ENCODE data around the gene RXRA. TPM values are rescaled to one million over a fixed set of nuclear protein-coding genes. Genes with fewer than 3 reads are reported as not detected.

Gene RXRA
- total RNA-seq, 1 experiment from 2014 or later: 17.2 TPM

- no peak for DNase-seq (ENCODE audit: low spot score)
Measured at GRCh38 chr9:134451700-134452458, 125.6 kb downstream of the RXRA start.

GRCh38 chr9:134452728-134453127, 126.5 kb downstream of the RXRA start:
- no peak for DNase-seq (ENCODE audit: low spot score)

DNA sequence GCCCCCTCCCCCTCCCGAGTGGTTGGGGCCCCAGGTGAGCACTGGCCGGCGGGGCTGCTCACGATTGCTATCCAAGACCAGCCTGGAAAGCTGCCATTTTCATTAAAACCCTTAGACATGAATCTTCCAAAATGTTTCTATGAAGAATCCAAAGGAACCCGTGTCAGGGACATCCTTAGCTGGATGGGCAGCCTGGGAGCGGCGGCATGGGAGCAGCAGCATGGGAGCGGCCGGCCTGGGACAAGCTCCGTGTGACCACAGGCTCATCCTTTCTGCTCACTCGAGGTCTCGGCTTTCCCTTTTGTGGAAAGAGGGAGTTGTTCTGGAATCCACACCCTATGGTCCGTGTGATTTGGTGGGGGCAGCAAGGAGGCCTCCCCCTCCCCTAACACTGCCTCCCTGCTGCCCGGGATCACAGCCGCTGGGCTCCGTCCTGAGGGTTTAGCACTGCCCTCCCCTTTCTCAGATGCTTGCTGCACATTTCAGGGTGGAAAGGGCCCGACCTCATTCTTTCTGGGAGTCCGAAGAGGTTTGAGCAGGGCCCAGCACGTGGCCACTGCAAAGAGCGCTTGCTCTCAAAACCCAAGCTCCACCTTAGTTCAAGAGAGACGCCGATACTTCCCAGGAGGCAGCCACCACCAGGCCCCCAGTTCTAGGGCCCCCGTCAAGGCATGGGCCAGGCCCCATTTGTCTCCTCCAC, 127.7 kb downstream of the RXRA start:
- DNase-seq (ENCODE audit: low spot score): no peak

DNA sequence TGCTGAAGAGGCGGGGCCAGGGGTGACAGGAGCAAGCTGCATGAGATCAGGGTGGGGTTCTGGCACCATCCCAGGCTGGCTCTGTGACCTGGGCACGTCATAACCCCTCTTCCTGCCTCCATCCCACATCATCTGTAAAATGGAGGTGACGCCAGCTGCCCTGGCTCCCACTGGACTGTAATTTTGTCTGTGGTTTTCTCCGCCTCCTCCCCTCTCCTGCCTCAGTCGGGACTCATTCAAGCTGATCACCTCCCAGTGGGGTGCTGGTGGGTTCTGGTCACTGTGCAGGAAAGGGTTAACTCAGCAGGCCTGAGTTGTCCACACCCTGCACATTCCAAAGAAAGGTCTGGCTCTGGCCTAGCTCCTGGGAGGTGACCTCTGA, 128.2 kb downstream of the RXRA start:
- DNase-seq (ENCODE audit: low spot score): peak; percentile 83

DNA sequence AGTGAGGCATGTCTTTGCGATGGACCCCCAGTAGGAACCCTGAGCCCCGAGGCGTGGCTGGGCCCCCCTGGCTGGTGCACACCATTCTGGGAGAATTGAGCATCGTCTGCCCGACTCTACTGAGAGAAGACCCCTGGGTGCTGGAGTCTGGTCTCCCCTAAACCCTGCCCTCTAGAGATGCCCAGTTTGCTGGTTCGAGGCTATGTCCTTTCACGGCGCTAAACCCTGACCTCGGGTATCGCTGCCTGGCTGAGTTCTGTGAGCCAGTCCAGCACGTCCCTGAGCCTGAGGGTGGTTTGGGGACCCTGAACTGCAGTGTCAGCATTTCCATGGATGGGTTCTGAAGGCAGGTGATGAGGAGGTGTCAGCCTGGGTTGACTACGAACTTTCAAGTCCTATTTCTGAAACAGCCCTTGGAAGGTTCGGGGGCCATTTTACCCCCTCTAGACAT, 128.8 kb downstream of the RXRA start:
- DNase-seq (ENCODE audit: low spot score): no peak

DNA sequence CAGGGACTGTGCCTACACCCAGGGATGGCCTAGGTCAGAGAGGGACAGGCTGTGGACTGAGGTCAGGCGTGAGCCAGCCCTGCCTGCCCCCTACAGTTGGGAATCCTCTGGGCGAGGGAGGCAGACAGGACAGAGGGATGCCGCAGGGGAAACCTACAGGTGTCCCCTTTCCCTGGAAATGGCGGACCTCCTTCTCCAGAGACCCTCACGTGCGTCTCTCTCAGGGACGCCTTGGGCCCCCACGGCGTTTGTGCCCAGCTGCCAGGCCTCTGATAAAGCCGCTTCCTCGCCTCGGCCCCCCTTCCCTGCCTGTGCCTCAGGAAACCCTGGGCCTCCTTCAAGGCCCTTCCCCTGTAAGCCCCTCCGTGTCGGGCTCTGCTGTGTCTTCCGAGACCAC, 129.3 kb downstream of the RXRA start:
- no peak for DNase-seq (ENCODE audit: low spot score)

DNA sequence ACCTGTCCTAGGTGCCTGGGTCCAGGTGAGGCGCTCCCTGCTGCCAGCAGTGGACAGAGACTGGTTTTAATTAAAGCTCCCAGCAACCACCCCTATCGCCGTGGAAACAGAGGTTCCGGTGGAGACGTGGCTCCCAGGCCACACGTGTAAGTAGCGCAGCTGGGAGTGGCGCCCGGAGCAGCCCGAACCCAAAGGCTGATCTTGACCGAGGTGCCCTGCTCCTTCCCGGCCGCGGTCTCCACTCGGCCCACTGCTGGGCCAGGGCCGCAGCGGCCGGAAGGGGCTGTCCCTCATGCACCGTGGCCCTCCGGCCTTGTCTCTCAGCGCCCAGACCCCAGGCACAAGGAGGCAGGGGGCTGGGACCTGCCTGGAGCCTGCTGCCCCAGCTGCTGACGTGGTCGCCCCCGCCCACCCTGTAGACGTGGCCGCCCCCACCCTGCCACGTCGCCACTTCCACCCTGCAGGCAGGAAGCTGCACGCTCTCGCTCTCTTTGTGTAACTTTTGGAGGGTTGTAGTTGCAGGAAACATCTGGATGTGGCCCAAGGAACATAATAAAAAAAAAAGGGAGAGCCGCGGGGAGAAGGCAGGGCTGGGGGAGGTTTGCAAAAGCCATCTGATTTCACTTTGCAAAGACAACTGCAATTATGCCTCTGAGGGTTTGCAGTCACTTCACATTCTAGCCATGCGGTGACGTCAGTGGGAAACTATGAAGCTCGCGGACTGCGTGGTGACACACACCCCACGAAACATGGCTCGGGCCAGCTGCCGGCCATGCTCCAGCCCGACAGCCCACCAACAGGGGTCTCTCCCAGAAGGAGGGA, 129.9 kb downstream of the RXRA start:
- peak; percentile 98 for DNase-seq (ENCODE audit: low spot score)

DNA sequence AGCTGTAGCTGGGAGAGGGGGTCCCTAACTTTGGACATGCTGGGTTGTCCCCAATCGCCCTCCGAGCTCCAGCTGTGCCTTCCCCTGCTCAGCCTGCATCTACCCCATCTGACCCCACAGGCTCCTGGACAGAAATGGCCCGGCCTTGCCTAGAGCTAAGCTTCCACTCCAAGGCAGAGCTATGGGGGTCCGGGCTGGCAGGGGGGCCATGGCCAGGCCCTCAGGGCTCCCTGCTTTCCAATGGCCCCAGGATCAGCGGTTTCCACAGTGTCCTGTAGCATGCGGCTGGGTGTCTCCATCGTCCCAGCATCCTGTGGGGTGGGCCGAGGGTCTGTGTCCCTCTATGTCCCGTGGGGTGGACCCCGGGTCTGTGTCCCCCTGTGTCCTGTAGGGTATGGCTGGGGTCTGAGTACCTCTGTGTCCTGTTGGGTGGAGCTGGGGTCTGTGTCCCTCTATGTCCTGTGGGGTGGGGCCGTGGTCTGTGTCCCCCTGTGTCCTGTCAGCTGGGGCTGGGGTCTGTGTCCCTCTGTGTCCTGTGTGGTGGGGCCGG, 130.6 kb downstream of the RXRA start:
- DNase-seq (ENCODE audit: low spot score): no peak

DNA sequence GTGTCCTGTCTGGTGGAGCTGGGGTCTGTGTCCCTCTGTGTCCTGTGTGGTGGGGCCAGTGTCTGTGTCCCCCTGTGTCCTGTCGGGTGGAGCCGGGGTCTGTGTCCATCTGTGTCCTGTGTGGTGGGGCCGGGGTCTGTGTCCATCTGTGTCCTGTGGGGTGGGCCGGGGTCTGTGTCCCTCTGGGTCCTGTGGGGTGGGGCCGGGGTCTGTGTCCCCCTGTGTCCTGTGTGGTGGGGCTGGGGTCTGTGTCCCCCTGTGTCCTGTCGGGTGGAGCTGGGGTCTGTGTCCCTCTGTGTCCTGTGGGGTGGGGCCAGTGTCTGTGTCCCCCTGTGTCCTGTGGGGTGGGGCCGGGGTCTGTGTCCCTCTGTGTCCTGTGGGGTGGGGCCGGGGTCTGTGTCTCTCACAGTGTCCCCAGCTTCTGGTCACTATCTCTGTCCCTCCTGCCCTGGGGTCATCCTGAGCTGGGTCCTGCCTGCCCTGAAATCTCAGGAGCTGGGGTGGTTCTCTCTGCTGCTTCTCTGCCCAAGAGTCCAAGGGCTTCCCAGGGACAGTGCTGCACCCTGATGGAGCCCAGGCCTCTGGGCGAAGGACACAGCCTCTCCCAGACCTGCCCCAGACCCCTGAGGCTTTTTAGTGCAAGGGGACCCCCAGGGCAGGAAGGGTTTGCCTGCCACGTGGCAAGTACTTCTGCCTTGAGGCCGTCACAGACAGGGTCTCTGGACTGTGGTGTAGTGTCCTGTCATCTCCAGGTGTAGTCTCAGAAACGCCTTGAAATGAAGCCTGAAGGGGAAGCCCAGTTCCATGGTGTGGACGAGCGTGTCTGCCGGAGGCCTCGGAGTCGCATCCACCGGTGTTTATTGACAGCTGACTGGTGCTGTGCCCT, 131.3 kb downstream of the RXRA start:
- no peak for DNase-seq (ENCODE audit: low spot score)

DNA sequence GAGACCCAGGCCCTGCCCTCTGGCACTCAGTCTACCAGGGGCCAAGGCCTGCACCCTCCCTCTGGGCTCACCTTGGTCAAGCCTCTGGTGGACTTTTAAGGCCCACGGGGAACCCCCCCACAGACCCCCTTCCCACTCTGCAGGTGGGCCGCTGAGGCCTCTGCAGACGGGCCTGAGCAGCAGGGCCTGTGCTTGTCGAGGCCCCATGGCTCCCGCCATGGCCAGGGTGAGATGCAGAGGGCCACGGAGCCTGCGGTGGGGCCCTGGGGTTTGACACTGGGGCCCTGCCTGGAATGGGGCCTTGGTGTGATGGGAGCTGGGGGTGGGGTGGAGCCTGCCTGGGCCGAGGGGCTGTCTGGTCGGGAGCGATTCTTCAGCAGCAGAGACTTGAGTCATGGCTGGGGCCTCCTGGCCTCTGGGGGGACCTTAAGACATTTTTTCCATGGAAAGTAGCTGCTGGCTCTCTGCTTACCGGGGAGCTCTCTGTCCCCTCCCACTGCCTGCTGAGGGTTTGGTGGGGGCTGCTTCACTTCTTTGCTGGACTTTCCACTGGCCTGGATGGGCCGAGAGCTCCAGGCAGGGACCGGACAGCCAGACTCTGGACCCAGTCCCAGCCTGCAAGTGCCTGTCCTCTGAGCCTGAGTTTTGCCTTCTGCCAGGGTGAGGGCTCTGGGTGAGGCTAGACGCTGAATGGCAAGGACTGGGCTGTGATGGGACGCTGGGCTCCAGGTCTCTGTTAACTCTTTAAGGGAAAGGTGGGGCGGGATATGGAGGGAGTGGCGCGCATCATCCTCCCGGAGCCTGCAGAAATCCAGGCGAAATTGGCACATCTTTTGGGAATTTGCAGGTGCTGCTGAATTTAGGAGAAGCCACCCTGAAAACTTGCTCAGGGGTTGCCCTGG, 132.2 kb downstream of the RXRA start:
- peak; percentile 7 for DNase-seq (ENCODE audit: low spot score)

DNA sequence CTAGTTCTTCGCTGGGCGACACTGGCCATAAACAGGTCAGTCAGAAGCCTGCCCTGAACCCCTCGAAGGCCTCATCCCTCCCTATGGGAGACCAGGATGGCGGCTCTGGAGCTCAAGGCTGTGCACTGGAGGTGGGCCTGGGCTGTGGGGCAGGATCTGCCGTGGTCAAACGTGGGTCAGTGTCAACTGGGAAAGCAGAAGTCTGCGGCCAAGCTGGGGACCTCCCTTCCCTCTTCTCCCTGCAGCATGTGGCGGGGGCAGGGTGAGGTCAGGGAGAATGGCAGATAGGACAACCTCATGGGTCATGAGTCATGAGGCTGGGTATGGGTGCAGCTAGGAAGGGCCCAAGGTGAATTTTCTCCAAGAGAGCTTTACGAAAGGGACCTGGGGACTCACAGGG, 132.9 kb downstream of the RXRA start:
- DNase-seq (ENCODE audit: low spot score): no peak

DNA sequence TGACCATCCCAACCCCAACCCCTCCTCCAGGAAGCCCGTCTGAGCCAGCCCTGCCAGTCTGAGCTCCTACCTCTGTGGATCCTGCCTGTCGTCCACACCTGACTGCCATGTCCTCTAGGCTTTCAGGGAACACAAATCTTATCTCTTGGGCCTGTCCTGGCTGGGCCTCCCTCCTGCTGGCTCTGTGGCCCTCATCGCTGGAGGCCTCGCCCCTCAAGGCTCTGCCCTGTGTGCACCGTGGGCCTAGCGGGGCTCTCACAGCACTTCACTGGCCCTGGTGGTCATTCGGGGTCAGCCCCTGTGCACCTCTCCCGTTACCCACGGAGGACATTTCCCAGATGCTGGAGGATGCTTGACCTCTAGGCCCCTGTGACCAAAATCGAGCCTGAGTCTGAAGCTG, 133.3 kb downstream of the RXRA start:
- no peak for DNase-seq (ENCODE audit: low spot score)

GRCh38 chr9:134460206-134460605, 134.0 kb downstream of the RXRA start:
- no peak for DNase-seq (ENCODE audit: low spot score)

DNA sequence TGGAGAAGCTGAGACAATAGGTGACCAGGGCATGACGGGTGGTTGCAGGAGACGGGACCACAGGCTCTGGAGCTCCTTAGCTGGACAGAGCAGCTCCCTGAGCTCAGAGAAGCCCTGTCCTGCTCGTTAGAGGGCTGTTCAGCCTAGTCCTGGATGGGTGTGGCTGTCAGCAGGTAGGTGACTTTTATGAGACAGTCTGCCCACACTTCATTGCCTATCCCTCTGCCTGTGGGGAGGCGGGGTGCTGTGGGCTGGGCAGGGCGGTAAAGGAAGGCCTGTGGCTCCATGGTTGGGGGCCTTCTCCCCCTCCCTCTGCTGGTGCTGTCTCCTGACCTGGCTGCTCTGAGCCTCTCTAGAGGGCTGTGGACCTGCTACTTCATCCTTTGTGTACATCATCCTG, 134.6 kb downstream of the RXRA start:
- DNase-seq (ENCODE audit: low spot score): no peak

DNA sequence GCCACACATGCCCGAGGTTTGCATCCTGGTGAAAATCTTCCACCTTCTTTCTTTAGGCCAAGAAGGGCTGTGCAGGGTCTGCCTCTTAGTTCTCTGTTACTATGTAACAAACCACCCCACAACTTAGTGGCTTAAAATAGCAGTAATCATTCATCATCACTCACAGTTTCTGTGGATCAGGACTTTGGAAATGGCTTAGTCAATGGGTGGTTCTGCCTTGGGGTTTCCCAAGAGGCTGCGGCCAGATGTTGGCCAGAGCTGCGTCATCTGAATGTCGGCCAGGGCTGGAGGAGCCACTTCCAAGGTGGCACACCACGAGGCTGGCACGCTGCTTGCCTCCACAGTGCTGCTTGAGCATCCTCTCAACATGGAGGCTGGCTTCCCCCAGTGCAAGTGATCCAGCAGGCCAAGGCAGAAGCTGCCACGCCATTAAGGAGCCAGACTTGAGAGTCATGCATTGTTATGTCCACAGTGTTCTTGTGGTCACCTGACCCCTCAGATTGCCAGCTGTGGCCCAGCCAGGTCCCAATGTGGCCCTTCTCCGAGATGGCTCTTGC, 135.2 kb downstream of the RXRA start:
- no peak for DNase-seq (ENCODE audit: low spot score)

DNA sequence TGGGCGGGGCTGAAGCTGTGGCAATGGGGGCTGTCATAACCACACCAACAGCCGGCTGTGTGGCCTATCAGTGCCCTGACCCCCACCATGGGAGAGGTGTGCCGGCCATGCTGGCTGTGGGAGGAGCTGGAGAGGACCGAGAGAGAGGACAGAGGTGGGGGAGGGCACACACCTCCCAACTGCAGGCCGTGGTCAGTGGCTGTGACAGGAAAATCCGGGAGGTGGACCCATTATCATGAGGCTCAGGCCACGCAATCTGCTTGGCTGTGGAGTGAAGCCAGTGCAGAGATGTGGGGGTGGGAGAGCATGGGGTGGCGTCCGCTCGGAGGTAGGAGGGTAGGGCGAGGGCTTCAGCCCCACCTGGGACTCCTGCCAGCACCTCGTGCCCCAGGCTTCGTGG, 136.1 kb downstream of the RXRA start:
- no peak for DNase-seq (ENCODE audit: low spot score)

- peak; percentile 65 for DNase-seq (ENCODE audit: low spot score)
Measured at GRCh38 chr9:134463280-134463679, 137.0 kb downstream of the RXRA start.

DNA sequence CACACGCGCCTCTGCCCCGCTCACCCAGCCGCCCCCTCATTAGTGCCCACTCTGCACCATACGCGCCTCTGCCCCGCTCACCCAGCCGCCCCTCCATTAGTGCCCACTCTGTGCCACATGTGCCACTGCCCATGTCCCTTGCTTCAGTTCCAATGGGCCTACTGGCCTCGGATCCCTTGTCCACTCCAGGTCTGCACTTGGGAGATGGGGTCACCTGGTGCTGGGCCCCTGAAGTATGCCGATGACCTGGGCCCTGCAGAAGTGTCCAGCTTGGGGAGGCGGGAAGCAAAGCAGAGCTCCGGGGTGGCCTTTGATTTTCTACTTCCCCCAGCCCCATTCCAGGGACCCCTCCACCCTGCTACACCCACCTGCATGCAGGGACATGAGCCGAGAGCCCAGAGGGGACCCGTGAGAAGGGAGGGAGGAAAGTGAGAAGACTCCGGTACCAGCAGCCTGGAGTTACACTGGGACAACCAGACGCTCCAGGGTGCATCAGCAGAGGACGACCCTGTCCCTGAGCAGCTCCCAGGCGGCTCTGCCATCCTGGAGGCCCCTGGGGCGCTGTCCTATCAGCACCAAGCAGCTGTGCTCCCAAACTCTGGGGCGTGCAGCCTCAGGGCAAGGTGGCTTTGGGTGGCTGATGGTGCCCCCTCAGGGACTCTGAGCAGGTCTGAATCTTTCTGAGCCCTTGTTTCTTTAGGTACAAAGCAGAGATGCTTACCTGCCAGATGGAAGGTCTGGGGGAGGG, 140.8 kb downstream of the RXRA start:
- no peak for DNase-seq (ENCODE audit: low spot score)

DNA sequence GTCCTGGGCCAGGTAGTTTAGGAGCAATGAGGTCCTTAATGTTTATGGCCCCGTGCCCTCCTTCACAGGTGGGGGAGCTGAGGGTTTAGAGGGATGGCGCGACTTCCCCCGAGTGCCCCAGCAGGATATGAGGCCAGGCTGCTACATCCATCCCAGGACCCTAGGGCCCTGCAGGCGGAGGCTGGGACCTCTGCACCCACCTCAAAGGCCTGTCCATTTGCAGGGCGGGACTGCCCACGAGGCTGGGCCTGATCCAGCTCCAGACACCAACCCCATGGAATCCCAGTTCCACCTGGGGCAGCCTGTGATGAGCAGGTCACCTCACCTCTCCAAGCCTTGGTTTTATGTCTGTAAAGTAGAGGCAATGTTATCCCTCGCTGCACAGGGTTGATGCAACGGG, 142.1 kb downstream of the RXRA start:
- no peak for DNase-seq (ENCODE audit: low spot score)
